Dedifferentiated amniotic fluid mesenchymal stem cell (primary cell): Measurements from ENCODE around the gene ODAM.
"Not testable (repeated sequence)": the region's sequence is repeated elsewhere in the genome, so short reads cannot be mapped to it uniquely, and the experiment has no call there.

ENCODE experiments used
- DNase-seq: peaks from one replicate; pipeline ENCODE4 v3.0.0-alpha.2; 2016; ENCODE audit errors: extremely low spot score

ODAM gene

DNA sequence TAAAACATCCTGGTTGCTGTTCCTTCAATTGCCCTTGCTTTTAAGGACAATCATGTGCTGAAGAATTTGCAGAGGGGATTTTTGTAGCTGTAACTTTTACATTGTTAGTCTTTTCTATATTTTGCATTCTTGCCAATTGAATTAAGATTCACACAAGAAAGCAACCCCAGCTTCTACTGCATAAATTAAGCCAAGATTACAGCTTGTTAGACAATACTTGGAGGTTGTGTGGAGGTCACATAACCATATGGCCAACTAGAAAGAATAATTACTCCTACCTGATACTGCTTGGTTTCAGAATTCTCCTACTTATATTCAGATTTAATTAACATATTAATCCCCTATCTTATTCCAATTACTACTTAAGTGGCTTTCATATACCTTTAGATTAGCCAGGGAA, 26.3 kb downstream of the ODAM start:
- DNase-seq = not testable (repeated sequence)

- DNase-seq = no peak
Measured at GRCh38 chr4:70225824-70226223, 30.3 kb downstream of the ODAM start, which contains the start of gene FDCSP. Gene FDCSP (plus strand): TSS chr4:70226124. CDS start chr4:70231195, 5,071 bp downstream.

GRCh38 chr4:70236125-70236524, 40.6 kb downstream of the ODAM start:
- no peak for DNase-seq

DNA sequence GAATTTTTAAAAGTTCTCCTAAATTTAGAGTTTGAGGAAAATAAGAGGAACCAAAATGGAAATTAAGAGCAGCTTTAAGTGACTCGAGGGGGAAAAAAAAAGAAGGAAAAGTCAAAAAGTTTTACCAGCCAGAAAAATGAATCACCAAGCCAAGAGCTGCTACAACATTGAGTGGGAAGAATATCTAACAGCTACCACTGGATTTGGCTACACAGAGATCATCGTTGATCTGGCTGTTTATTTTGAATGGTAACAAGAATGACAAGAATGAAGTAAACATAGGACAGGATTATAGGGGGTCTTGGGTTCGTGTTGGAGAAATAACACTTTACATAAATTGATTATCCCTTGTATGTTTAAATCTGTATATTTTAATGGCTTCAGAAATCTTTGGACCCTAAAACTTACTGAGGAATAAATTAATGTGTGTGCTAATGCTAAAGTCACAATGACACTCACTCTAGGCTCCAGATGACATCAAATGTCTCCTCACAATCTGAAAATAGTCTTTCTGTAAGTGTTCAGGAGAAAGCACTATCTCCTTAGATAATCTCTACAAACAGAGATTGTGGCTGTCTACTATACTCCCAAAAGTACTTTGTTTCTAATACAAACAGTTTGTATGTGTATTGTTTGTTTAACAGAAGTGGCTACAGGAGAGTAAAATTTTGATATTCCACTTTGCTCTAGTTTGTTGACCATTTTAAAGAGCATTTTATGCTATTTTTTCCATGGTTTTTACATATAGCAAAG, 43.8 kb downstream of the ODAM start:
- no peak for DNase-seq

DNA sequence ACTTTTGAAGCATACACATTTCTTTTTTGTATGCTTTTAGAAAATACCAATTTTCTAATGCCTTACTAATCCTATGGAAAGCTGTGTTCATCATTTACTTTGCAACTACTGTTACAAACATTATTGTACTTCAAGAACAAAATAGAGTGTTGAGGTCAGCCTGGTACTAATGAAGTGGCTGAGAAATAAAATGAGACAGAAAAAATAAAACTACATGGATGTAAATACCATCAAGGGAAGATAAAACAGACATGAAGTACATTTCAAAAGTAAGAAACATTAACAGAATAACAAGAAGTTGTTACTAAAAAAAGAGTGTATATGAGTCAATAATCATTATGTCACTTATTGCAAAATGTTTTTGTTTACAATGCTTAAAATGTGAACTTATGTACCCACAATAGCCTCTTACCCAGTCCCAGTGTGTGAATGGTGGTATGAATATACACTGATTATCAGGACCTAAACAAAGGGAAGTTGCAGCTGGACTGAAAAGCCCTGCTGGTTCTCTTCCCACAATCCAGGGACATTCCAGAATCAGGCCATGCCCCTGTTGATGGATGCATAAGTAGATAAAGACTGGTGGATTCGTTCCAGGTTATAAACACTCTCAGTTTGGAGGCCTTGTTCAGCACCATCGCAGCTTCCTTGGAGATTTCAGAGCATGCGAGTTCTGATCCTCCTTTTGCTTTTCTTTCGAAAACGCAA, 44.5 kb downstream of the ODAM start:
- DNase-seq = no peak

GRCh38 chr4:70242297-70242696, 46.8 kb downstream of the ODAM start, which contains the start of gene CSN3:
Gene CSN3 (plus strand): TSS chr4:70242597. CDS start chr4:70244820, 2,223 bp downstream.
- not testable (repeated sequence) for DNase-seq

DNA sequence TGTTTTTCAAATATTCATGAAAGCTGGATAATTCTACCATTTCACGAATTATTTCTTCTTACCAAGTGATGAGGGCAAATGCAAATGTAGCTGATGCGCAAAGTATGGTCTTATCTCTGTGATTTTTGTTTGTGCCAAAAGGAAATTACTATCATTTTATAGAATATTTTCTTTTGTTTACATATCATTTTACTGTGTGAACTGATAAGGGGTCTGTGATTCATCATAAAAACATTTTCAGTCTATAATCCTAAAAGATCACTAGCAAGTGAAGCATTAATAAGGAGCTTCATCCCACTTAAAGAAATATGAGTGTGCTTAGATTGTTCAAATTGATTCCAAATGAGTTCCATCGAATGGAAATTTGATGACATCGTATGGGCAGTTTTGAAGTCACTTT, 47.6 kb downstream of the ODAM start:
- DNase-seq = no peak

DNA sequence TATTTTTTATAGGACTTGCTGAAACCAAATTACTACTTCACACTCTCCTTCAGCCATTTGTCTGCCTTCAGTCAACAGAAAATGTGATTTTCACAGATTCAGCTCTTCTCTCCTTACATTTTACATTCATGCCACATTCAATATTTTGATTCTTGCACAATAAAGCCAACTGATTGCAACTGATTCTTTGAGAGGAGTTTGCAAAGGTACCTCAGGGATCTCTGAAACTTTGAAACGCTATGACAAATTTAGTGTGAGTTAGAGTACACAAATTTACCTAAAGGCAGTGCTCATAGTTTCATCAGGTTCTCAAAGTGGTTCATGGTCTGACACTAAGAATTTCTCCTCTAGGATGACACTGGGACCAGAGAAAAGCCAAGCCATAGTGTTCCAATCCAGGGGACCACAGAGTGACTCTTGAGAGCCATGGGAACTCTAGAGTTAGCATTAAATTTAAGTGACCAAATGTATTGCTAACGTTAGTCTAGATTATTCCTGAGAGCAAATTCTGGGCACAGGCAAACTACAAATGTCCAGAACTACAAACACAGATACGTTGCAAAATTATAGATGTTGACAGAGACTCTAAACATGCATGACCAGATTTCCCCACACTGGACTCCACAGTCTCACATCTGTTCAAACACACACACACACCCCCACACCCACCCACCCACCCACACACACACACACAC, 55.9 kb downstream of the ODAM start:
- DNase-seq = no peak

- no peak for DNase-seq
Measured at GRCh38 chr4:70251945-70252277, 56.4 kb downstream of the ODAM start.
